Measurements from ENCODE around the gene LIPC. TPM values are rescaled to one million over a fixed set of nuclear protein-coding genes. Genes with fewer than 3 reads are reported as not detected.

The LIPC gene
- polyA plus RNA-seq, 2 donors, result 0.04 to 0.05 TPM

DNA sequence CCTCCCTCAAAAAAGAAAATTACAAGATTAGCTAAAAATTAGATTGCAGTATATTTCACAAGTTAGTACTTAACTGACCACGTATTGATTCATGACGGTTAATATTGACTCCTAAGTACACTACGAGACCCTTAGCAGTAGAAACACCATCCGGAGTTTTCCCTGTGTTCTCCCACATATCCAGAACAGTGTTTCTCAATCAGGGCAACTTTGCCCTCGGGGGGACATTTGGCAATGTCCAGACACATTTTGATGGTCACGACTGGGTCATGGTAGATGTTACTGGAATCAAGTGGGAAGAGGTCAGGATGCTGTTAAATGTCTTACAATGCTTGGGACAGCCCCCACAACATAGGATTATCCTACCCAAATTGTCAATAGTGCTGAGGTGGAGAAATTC, 40.7 kb upstream of the LIPC start:
- Histone ChIP-seq H3K27me3 (ENCODE audit: control insufficient read depth in 1 of 2, insufficient read depth in 2 of 2, low read length in 2 of 2) (no peaks in the 10 kb centered on the region), H3K9me3 (ENCODE audit: control insufficient read depth in 2 of 2, insufficient read depth in 1 of 2, low read depth in 1 of 2, low read length in 1 of 2) (peaks cover 0 to 3% of the 10 kb centered on the region in 2 donors), H3K4me3 (ENCODE audit: low read depth in 1 of 2, low read length in 2 of 2) (no peak overlapping the region), H3K36me3 (ENCODE audit: control insufficient read depth in 2 of 2, insufficient read depth in 2 of 2, low read length in 1 of 2) (no peaks in the 10 kb centered on the region), H3K4me1 (ENCODE audit: control insufficient read depth in 2 of 2, insufficient read depth in 2 of 2, low read length in 1 of 2) (peaks cover 0 to 7% of the 10 kb centered on the region in 2 donors), H3K27ac (ENCODE audit: low read depth in 2 of 2, low read length in 1 of 2) (no peak overlapping the region)
- WGBS, 2 donors, result 89 to 93% methylated on average over 6 of the region's 6 CpGs

DNA sequence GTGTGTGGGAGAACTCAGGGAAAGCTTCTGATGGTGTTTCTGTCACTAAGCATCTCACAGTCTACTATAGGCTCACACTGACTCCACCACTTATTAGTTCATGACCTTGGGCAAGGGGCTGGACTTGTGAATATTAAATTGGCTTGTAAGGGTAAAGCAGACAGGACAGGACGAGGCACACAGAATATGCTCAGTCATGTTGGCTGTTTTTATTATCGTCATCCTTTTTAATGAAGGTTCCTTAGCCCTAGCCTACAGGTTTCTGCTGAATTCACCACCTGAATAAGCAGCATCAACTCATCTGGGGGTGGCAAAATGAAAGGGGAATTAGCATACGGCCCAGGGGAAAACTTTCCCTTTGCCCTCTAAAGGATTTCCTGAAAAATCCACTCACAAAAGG, 39.6 kb upstream of the LIPC start:
- 50 to 68% methylated on average over 3 of the region's 3 CpGs for WGBS, 2 donors

DNA sequence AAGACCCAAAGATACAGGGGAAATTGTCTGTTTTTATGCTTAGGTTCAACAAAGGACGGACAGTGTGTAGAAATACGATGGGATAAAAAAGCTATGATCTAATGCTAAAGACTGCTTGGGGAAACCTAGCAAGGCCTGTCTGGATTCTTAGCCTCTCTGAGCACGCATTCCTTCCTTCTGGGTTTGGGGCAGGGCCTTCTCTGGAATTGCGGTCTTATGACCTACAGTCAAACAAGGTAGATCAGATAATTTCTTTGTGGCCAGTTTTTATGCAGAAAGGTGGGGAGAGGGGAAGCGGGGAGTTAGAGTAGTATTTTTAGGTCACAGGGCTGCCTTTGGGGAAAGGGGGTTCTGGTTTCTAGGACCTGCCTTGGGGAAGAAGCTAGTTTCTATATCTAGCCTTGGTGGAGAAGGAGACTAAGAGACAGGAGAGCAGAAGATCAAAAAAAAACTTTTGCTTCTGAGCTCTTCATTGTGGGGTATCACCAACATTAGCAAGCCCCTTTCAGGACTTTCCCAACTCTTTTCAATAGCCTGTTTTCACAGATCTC, 39.1 kb upstream of the LIPC start:
- Histone ChIP-seq H3K27me3 (ENCODE audit: control insufficient read depth in 1 of 2, insufficient read depth in 2 of 2, low read length in 2 of 2) (no peaks in the 10 kb centered on the region), H3K4me1 (ENCODE audit: control insufficient read depth in 2 of 2, insufficient read depth in 2 of 2, low read length in 1 of 2) (peaks cover 0 to 7% of the 10 kb centered on the region in 2 donors), H3K9me3 (ENCODE audit: control insufficient read depth in 2 of 2, insufficient read depth in 1 of 2, low read depth in 1 of 2, low read length in 1 of 2) (peaks cover 0 to 3% of the 10 kb centered on the region in 2 donors), H3K4me3 (ENCODE audit: low read depth in 1 of 2, low read length in 2 of 2) (no peak overlapping the region), H3K36me3 (ENCODE audit: control insufficient read depth in 2 of 2, insufficient read depth in 2 of 2, low read length in 1 of 2) (no peaks in the 10 kb centered on the region), H3K27ac (ENCODE audit: low read depth in 2 of 2, low read length in 1 of 2) (no peak overlapping the region)
- WGBS, 2 donors, result 74 to 82% methylated on average over 5 of the region's 5 CpGs

More for the DNA sequence above, 39.6 kb upstream of the LIPC start:
- H3K9me3 ChIP-seq (ENCODE audit: control insufficient read depth in 2 of 2, insufficient read depth in 1 of 2, low read depth in 1 of 2, low read length in 1 of 2), result peaks cover 0 to 3% of the 10 kb centered on the region in 2 donors
- H3K36me3 ChIP-seq (ENCODE audit: control insufficient read depth in 2 of 2, insufficient read depth in 2 of 2, low read length in 1 of 2), result no peaks in the 10 kb centered on the region
- no peak overlapping the region for H3K27ac ChIP-seq (ENCODE audit: low read depth in 2 of 2, low read length in 1 of 2)
- peaks cover 0 to 7% of the 10 kb centered on the region in 2 donors for H3K4me1 ChIP-seq (ENCODE audit: control insufficient read depth in 2 of 2, insufficient read depth in 2 of 2, low read length in 1 of 2)
- H3K4me3 ChIP-seq (ENCODE audit: low read depth in 1 of 2, low read length in 2 of 2), result no peak overlapping the region
- no peaks in the 10 kb centered on the region for H3K27me3 ChIP-seq (ENCODE audit: control insufficient read depth in 1 of 2, insufficient read depth in 2 of 2, low read length in 2 of 2)

DNA sequence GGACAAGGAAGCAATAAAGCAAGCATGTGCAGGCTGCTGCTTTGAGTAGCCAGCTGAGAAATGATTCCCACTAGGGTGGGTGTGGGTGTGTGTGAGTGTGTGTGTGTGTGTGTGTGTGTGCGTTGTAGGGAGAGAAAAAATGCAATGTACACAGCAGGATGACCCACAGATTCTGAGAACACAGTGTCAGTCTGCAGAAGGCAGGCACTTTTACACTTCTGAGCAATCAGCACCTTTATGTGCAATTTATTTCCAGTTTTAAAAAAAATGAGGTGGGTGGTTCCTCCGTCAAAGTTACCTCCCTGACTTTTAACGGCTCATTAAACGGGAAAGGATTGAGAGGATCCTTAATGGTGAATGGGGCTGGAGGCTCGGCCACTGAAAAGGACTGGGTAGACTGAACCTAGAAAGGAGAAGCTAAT, 38.5 kb upstream of the LIPC start:
- Histone ChIP-seq H3K27ac (ENCODE audit: low read depth in 2 of 2, low read length in 1 of 2) (peak overlapping the region in 1 of 2 donors; percentile 8), H3K4me3 (ENCODE audit: low read depth in 1 of 2, low read length in 2 of 2) (no peak overlapping the region), H3K4me1 (ENCODE audit: control insufficient read depth in 2 of 2, insufficient read depth in 2 of 2, low read length in 1 of 2) (peaks cover 0 to 7% of the 10 kb centered on the region in 2 donors), H3K9me3 (ENCODE audit: control insufficient read depth in 2 of 2, insufficient read depth in 1 of 2, low read depth in 1 of 2, low read length in 1 of 2) (peaks cover 0 to 3% of the 10 kb centered on the region in 2 donors), H3K36me3 (ENCODE audit: control insufficient read depth in 2 of 2, insufficient read depth in 2 of 2, low read length in 1 of 2) (no peaks in the 10 kb centered on the region), H3K27me3 (ENCODE audit: control insufficient read depth in 1 of 2, insufficient read depth in 2 of 2, low read length in 2 of 2) (no peaks in the 10 kb centered on the region)
- WGBS, 2 donors, result 45 to 49% methylated on average over 5 of the region's 5 CpGs

DNA sequence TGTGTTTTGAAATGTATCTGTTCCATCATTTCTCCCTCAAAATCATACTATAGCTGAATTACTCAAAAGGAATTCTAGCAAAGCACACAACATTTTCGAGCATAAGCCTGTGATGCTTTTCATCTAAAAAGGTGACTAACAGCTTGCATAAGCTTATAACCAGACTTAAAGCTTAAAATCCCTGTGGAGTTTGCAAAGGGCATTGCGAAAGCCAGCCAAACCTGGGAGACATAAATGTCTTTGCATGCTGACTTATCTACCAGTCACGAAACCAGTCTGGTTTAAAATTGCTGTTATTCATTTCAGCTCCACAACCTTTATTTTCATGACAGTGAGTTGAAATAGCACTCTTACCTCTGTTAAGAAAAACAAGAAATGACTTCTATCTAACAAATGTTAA, 35.6 kb upstream of the LIPC start:
- 39 to 56% methylated on average over 3 of the region's 3 CpGs for WGBS, 2 donors
- H3K9me3 ChIP-seq (ENCODE audit: control insufficient read depth in 2 of 2, insufficient read depth in 1 of 2, low read depth in 1 of 2, low read length in 1 of 2), result no peaks in the 10 kb centered on the region
- no peak overlapping the region for H3K4me3 ChIP-seq (ENCODE audit: low read depth in 1 of 2, low read length in 2 of 2)
- no peak overlapping the region for H3K27ac ChIP-seq (ENCODE audit: low read depth in 2 of 2, low read length in 1 of 2)
- H3K4me1 ChIP-seq (ENCODE audit: control insufficient read depth in 2 of 2, insufficient read depth in 2 of 2, low read length in 1 of 2), result peaks cover 0 to 7% of the 10 kb centered on the region in 2 donors
- no peaks in the 10 kb centered on the region for H3K36me3 ChIP-seq (ENCODE audit: control insufficient read depth in 2 of 2, insufficient read depth in 2 of 2, low read length in 1 of 2)
- H3K27me3 ChIP-seq (ENCODE audit: control insufficient read depth in 1 of 2, insufficient read depth in 2 of 2, low read length in 2 of 2), result no peaks in the 10 kb centered on the region

DNA sequence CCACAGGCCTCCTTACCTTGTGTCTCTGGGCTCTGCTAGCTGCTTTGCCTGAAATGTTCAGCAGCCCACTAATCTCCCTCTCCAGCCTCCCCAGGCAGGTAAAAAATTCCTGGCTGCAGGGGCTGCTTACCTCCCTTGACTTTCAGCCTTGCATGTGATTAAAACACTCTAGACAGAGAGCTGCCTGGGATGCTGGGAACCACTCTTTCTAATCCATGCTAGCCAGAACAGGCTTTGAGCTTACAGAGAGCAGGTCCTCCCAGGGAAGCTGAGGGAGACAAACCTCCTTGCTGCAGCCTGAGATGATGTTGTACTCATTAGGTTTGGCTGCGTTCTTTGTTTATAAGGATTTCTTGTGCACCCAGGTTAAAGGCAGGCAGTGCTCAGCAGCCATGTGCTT, 33.7 kb upstream of the LIPC start:
- Histone ChIP-seq H3K27ac (ENCODE audit: low read depth in 2 of 2, low read length in 1 of 2) (no peak overlapping the region), H3K27me3 (ENCODE audit: control insufficient read depth in 1 of 2, insufficient read depth in 2 of 2, low read length in 2 of 2) (no peaks in the 10 kb centered on the region), H3K9me3 (ENCODE audit: control insufficient read depth in 2 of 2, insufficient read depth in 1 of 2, low read depth in 1 of 2, low read length in 1 of 2) (no peaks in the 10 kb centered on the region), H3K36me3 (ENCODE audit: control insufficient read depth in 2 of 2, insufficient read depth in 2 of 2, low read length in 1 of 2) (no peaks in the 10 kb centered on the region), H3K4me1 (ENCODE audit: control insufficient read depth in 2 of 2, insufficient read depth in 2 of 2, low read length in 1 of 2) (peaks cover 0 to 12% of the 10 kb centered on the region in 2 donors), H3K4me3 (ENCODE audit: low read depth in 1 of 2, low read length in 2 of 2) (no peak overlapping the region)
- WGBS, 2 donors, result 54 to 73% methylated on average over 1 of the region's 1 CpG

DNA sequence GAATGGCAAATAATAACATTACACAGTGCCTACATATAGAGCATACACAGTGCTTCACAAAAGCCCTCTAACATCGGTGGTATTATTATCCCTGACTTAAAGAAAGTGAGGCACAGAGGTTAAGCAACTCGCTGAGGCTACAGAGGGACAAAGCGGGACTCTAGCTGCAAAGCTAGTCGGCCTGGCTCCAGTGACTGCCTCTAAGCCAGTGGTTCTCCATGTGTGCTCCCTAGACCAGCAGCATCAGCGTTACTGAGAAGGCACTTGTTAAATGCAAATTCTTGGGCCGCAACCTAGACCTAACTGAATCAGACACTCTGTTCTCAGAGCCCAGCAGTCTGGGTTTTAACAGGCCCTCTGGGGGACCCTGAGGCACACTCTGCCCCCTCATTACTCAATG, 33.1 kb upstream of the LIPC start:
- Histone ChIP-seq H3K27me3 (ENCODE audit: control insufficient read depth in 1 of 2, insufficient read depth in 2 of 2, low read length in 2 of 2) (no peaks in the 10 kb centered on the region), H3K27ac (ENCODE audit: low read depth in 2 of 2, low read length in 1 of 2) (no peak overlapping the region), H3K4me1 (ENCODE audit: control insufficient read depth in 2 of 2, insufficient read depth in 2 of 2, low read length in 1 of 2) (peaks cover 0 to 11% of the 10 kb centered on the region in 2 donors), H3K9me3 (ENCODE audit: control insufficient read depth in 2 of 2, insufficient read depth in 1 of 2, low read depth in 1 of 2, low read length in 1 of 2) (no peaks in the 10 kb centered on the region), H3K36me3 (ENCODE audit: control insufficient read depth in 2 of 2, insufficient read depth in 2 of 2, low read length in 1 of 2) (no peaks in the 10 kb centered on the region), H3K4me3 (ENCODE audit: low read depth in 1 of 2, low read length in 2 of 2) (no peak overlapping the region)
- 86 to 92% methylated on average over 6 of the region's 6 CpGs for WGBS, 2 donors

DNA sequence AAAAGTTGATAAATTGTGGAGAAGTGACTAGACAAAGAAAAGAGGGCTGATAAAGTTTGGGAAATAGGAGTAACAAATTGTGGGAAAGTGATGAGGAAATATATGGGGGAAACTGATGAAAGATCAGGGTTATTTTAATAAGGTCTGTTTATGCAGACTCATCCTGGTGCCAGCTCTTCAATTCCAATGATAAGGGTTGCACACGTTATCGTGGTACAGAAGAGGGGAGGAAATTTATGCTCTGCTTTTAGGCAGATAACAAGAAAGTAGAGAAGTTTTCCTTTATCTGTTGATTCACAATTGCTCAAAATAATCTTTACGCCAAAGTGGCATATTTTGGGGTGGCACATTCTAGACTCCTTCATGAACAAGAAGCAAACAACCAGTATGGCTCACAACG, 32.1 kb upstream of the LIPC start:
- Histone ChIP-seq H3K4me3 (ENCODE audit: low read depth in 1 of 2, low read length in 2 of 2) (no peak overlapping the region), H3K36me3 (ENCODE audit: control insufficient read depth in 2 of 2, insufficient read depth in 2 of 2, low read length in 1 of 2) (no peaks in the 10 kb centered on the region), H3K27ac (ENCODE audit: low read depth in 2 of 2, low read length in 1 of 2) (no peak overlapping the region), H3K4me1 (ENCODE audit: control insufficient read depth in 2 of 2, insufficient read depth in 2 of 2, low read length in 1 of 2) (peaks cover 0 to 8% of the 10 kb centered on the region in 2 donors), H3K9me3 (ENCODE audit: control insufficient read depth in 2 of 2, insufficient read depth in 1 of 2, low read depth in 1 of 2, low read length in 1 of 2) (no peaks in the 10 kb centered on the region), H3K27me3 (ENCODE audit: control insufficient read depth in 1 of 2, insufficient read depth in 2 of 2, low read length in 2 of 2) (no peaks in the 10 kb centered on the region)
- WGBS, 2 donors, result 84 to 95% methylated on average over 4 of the region's 4 CpGs

DNA sequence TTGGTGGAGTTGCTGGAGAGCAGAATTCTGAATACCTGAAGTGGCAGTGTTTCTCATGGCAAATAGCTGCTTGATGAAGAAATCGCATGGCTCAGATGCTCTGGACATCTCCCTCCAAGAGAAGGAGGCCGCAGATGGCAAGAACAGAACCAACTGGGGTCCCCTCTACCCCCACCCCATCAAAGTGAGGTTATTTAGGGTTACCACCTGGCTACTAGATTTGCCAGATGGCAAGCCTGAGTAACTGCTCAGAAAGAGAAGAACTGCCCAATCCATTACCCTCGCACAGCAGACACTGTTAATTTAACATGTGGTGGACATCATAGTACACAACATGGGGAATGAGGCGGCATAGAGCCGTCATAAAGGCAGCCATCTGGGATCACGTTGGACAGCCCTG, 30.5 kb upstream of the LIPC start:
- 79 to 88% methylated on average over 6 of the region's 6 CpGs for WGBS, 2 donors
- H3K27ac ChIP-seq (ENCODE audit: low read depth in 2 of 2, low read length in 1 of 2), result no peak overlapping the region
- no peaks in the 10 kb centered on the region for H3K27me3 ChIP-seq (ENCODE audit: control insufficient read depth in 1 of 2, insufficient read depth in 2 of 2, low read length in 2 of 2)
- peaks cover 0 to 6% of the 10 kb centered on the region in 2 donors for H3K4me1 ChIP-seq (ENCODE audit: control insufficient read depth in 2 of 2, insufficient read depth in 2 of 2, low read length in 1 of 2)
- no peak overlapping the region for H3K4me3 ChIP-seq (ENCODE audit: low read depth in 1 of 2, low read length in 2 of 2)
- H3K36me3 ChIP-seq (ENCODE audit: control insufficient read depth in 2 of 2, insufficient read depth in 2 of 2, low read length in 1 of 2), result no peaks in the 10 kb centered on the region
- H3K9me3 ChIP-seq (ENCODE audit: control insufficient read depth in 2 of 2, insufficient read depth in 1 of 2, low read depth in 1 of 2, low read length in 1 of 2), result no peaks in the 10 kb centered on the region

DNA sequence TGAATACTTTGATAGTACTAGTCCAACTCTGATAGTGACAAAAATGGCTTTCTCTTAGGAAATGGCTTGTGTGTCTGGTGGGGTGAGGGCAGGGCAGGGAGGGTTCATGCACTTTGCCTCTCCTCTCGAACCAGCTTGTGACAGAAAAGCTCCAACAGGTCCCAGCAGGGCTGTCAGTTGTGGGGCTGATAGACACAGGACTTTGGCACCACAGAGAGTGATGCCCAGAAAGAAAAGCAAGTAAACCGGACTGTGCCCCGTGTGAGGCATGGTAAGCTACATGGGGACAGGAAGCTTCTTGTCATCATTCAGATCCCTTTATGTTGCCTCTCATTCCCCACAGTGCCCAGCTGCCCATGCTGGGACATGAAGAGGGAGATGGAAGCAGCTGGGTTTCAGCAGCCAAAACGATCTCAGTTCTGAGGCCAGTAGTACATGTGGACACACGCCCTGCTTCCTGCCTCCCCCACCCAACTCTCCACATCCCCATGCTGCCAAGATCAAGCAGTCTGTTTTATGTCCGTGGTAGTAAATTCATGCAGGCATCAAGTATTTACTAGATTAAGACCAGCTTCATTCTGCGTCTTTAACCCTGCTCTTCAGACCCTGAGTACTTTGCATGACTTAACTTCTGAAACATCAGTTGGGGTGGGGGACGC, 29.7 kb upstream of the LIPC start:
- no peaks in the 10 kb centered on the region for H3K9me3 ChIP-seq (ENCODE audit: control insufficient read depth in 2 of 2, insufficient read depth in 1 of 2, low read depth in 1 of 2, low read length in 1 of 2)
- no peak overlapping the region for H3K4me3 ChIP-seq (ENCODE audit: low read depth in 1 of 2, low read length in 2 of 2)
- no peaks in the 10 kb centered on the region for H3K36me3 ChIP-seq (ENCODE audit: control insufficient read depth in 2 of 2, insufficient read depth in 2 of 2, low read length in 1 of 2)
- H3K4me1 ChIP-seq (ENCODE audit: control insufficient read depth in 2 of 2, insufficient read depth in 2 of 2, low read length in 1 of 2), result peaks cover 0 to 6% of the 10 kb centered on the region in 2 donors
- no peaks in the 10 kb centered on the region for H3K27me3 ChIP-seq (ENCODE audit: control insufficient read depth in 1 of 2, insufficient read depth in 2 of 2, low read length in 2 of 2)
- no peak overlapping the region for H3K27ac ChIP-seq (ENCODE audit: low read depth in 2 of 2, low read length in 1 of 2)
- 45 to 49% methylated on average over 8 of the region's 8 CpGs for WGBS, 2 donors
